ENCODE data around the gene PTPN3. TPM values are rescaled to one million over a fixed set of nuclear protein-coding genes. Genes with fewer than 3 reads are reported as not detected.

PTPN3 gene
- total RNA-seq, 1 donor from 2014 or later: 48.5 TPM

- DNase-seq: no peak
- intact Hi-C loops (cut with micrococcal nuclease): no loop called here
- ATAC-seq: no peak
These were observed 18.3 kb downstream of the PTPN3 start for GRCh38 chr9:109479822-109480221.

DNA sequence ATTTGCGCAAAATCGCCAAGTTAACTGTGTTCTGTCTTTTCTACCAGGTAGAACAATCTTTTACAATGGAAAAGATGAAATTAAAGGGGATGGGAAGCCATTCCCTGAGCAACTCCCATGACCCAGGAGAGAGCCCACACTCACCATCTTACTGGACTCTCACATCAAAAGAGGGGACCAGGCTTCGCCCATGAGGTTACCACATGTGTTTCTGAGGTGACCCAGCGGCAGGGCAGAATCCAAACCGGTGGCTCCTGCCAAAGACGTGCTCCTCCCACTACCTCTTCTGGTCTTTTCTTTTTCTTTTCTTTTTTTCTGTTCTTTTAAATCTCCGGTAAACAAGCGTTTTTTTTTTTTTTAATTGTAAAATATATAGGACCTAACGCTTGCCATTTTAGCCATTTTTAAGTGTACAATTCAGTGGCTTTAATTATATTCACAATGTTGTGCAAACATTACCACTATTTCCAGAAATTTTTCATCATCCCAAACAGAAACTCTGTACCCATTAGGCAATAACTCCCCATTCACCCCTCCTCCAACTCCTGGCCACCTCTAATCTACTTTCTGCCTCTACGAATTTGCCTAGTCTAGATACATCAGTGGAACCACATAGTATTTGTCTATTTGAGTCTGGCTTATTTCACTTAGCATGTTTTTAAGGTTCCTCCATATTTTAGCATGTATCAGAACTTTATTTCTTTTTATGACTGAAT is 19.3 kb downstream of the PTPN3 start:
- no peak for ATAC-seq
- intact Hi-C loops (cut with micrococcal nuclease): no loop called here
- DNase-seq: no peak

DNA sequence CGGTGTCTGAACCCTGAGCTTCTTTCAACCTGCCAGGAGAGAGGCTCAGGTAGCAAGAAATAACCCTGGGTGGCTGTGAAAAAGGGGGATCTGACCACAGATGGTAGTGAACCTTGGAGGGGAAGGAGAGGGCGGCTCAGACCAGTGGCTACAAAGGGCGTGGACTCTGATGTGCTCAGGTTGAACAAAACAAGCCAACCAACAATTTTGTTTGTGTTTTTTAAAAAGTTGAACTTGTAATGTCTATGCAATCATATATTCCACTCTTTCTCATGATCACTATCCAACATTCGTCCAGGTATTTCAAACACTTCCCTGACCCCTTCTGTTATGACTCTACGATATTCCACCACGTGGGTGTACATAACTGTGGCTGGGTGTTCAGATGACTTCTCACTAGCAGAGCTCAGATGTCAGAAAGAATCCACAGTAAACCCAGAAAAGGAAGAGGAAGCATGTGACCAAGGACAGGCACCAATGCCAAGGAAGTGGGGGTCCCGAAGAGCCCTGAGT is 20.0 kb downstream of the PTPN3 start:
- DNase-seq: no peak
- intact Hi-C loops (cut with micrococcal nuclease): no loop called here

DNA sequence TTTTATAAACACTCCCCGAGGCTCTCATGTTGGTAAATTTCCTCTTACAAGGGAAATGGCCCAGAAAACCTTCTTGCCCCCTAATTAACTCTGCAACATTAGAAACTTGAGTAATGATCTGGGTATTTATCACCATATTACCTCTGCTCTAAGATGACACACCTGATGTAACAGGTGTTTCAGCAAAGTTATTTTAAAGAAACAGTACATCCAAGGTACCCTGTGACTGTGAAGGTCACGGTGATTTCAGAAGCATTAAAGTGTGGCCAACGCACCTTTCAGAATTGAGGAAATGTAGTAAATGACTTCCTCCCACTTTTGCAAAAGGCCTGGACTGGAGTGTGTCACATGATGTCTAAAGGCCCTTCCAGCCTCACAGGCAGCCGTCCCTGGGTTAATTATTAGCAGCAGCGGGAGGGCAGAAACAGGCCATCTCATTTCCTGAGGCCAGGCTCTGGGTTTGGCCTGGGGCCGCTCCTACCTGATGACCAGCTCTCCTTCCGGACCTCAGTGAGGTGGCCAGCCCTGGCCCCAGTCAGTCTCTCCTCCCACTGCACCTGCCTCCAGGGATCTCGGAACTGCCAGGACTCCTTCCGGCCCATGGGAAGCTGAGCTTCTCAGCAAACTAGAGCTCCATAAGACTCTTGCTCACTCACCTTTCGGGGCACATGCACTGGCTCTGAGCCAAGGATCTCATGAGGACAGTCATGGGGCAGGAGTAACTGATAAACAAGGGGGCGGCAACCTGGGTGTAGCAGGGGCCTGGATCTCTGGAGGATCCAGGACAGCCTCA is 20.7 kb downstream of the PTPN3 start:
- ATAC-seq (peak; percentile 48), DNase-seq (no peak)
- intact Hi-C loops (cut with micrococcal nuclease): no loop called here

More for the DNA sequence above, 20.0 kb downstream of the PTPN3 start:
- no peak for ATAC-seq

DNA sequence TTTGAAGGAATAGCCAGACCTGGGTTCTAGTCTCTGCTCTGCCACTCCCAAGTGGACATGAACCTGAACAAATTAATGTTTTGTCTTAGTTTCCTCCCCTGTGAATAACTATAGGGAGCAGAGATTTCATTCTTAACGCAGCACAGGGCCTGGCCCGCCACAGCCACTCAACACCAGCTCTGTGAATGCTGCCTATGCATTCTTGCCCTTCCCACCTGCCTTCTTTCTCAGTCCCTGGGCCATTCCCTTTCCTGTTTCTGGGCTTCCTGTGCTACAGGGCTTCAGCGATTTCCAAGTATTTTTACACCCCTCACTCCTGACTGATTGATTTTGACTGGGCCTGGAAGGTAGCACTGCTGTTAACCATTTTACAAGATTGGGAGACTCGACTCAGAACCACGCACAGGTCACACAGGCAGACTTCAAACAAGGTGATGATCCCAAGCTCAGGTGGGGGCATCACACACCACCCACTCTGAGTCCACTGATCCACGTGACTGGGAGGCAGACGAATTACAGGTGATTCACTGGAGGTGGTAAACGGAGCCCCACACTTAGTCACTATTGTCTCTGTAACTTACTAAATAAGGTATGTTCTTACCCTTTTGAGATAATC is 21.4 kb downstream of the PTPN3 start:
- intact Hi-C loops (cut with micrococcal nuclease): no loop called here
- ATAC-seq: no peak
- DNase-seq: no peak

DNA sequence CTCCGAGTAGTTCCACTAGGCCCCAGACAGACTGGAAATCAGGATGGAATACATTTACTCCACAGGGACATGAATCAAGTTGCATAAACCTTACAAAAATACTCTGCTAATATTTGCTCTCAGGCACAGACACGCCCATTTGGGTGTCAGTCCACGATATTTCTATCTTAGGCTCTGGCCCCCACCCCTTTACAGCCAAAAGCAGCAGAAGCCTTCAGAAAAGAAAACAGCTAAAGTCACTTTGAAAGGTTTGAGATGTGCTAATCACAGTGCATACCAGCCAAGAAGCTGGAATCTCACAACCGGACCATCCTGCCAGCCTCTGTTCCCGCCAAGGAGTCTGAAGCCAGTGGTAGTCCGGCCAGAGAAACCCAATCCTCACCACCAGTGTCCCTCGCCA is 22.6 kb downstream of the PTPN3 start:
- no peak for DNase-seq
- intact Hi-C loops (cut with micrococcal nuclease): no loop called here

DNA sequence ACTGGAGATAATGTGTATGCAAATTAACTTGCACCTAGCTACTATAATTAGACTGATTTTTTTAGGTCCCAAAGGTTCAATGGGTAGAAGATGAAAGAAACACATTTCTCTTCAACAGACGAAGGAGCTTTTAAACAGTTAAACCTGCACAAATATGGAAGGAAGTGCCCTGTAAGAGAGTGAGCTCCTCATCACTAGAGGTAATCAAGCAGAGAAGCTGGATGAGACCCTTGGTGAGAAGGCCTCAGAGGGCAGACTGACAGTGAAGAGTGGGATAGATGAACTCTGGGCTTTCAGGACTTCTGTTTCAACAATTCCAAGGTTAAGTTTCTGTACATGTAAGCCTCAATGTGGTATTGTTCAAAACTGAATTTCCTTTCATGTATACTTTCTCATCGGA is 23.2 kb downstream of the PTPN3 start:
- DNase-seq (no peak), ATAC-seq (no peak)
- intact Hi-C loops (cut with micrococcal nuclease): no loop called here

More for the DNA sequence above, 22.6 kb downstream of the PTPN3 start:
- ATAC-seq: peak; percentile 33

DNA sequence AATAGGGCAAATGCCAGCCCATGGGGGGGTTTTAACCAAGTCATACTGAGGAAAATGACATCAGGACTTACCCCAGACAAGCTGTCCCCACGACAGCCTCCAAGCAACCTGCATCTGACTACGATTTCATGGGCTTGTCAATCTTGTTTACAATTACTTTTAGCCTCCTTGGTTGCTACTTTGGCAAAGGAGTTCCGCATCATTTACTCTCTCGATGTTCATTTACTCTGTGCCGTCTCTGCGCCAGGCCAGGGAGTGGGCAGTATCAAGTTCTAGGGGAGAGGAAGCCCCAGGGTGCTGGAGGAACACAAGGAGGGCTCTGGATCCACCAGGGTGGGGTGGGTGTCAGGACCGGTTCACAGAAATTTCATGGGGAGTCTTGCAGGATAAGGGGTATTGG is 23.9 kb downstream of the PTPN3 start:
- DNase-seq: no peak
- intact Hi-C loops (cut with micrococcal nuclease): no loop called here
- no peak for ATAC-seq

DNA sequence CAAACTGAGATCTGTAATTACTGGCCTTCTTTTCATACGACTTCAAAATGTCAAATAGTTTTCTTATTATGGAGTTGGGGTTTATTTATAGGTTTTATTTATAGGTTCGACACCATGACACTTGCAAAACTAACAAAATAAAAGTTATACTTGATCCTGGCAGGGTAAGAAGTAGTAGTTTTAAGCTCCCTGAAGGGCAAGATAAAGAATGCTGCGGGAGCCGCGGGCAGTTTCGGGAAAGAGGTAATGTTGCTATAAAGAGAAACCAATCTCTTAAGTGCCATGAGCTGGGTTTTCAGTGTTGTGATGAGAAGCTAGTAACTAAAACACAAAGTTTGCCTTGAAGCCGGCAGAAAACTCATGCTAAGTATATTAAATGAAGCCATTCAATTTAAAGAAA is 24.8 kb downstream of the PTPN3 start:
- DNase-seq: peak; percentile 39
- intact Hi-C loops (cut with micrococcal nuclease): no loop called here
- ATAC-seq: peak; percentile 54

- DNase-seq: no peak
- ATAC-seq: no peak
- intact Hi-C loops (cut with micrococcal nuclease): no loop called here
These were observed 26.4 kb downstream of the PTPN3 start for GRCh38 chr9:109471475-109472393.

GRCh38 chr9:109469646-109470358 is 28.3 kb downstream of the PTPN3 start:
- peak; percentile 88 for ATAC-seq
- intact Hi-C loops (cut with micrococcal nuclease): no loop called here
- peak; percentile 71 for DNase-seq

- no peak for ATAC-seq
- intact Hi-C loops (cut with micrococcal nuclease): no loop called here
- DNase-seq: no peak
These were observed 29.2 kb downstream of the PTPN3 start for GRCh38 chr9:109468927-109469326.

DNA sequence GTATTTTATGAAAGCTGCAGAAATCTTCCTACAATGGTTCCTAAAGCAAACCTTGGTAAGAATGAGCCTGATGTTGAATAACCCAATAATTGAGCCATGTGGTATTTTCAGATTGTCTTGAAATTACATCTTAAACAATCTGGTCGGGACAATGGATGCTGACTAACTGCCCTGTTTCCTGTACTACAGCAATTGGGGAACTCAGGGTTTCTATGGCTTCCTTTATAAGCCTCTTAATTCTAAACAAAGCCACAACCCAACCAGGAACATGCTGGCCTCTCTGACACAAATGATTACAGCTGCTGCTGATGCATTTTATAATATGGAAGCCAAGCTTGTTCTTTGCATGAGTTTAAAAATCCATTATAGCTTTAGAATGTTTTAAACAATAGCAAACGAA is 30.2 kb downstream of the PTPN3 start:
- ATAC-seq (no peak), DNase-seq (no peak)
- intact Hi-C loops (cut with micrococcal nuclease): no loop called here

DNA sequence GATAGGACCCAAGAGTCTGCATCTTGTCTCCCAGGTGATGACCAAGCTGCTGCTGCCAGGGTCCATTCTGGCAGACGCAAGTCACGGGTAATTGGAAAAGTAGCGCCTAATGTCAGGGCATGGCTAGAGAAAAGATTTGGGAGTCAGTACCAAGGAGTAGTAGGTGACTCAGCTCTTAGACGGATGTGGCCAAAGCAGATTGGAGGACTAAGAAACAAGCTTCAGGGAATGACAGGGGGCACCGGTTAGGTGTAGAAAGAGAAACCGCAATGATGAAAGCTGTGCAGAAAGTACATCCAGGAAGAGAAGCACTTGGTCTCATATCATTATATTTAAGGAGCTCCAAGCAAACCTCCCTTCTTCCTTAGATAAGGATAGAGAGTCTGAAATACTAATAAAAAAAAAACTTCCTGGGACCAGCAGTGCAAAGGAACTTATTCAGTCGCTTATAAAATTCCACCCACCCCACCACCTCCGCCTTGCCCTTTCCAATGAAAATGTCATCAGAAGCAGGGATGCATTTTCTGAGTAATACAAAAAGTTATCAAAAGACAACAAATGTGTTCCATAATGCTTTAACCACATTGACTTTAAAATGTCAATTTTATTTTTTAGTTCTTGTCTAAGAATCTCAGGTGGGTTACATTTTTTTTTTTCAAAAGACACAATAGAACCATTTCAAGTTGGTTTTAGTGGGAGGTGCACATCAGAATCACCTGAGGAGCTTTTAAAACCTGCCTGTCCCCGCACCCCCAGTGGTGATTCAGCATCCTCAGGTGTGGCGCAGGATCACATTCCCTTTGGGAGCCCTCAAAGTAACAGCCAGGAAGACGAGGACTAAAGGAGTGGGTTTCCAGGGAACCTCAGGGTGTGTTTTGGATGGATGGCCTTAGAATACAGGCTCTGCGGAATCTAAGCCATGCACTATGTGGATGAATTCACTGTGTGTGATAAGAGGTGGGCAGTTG is 31.2 kb downstream of the PTPN3 start:
- intact Hi-C loops (cut with micrococcal nuclease): no loop called here
- DNase-seq (no peak), ATAC-seq (no peak)

GRCh38 chr9:109463924-109464625 is 34.0 kb downstream of the PTPN3 start:
- intact Hi-C loops (cut with micrococcal nuclease): no loop called here

DNA sequence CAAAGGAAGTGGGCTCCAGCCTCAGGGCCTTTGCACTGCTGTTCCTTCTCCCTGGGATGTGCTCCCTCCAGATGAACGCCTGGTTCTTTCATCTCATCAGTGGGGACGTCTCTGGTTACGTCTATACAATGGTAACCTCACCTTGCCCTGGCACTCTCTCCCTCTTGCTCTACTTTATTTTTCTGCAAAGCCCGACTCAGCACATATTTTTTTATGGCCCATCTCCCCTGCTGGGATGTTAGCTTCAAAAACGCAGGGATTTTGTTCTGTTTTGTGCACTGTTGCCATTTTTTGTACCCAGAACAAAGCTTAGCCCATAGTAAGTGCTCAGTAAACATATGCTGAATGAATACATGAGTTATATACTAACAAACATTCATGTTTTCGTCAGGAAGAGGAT is 37.5 kb downstream of the PTPN3 start:
- intact Hi-C loops (cut with micrococcal nuclease): no loop called here
- no peak for ATAC-seq

More at GRCh38 chr9:109463924-109464625, 34.0 kb downstream of the PTPN3 start:
- no peak for DNase-seq
- no peak for ATAC-seq

GRCh38 chr9:109459423-109459822 is 38.7 kb downstream of the PTPN3 start:
- ATAC-seq (no peak), DNase-seq (no peak)
- intact Hi-C loops (cut with micrococcal nuclease): no loop called here

More for the DNA sequence above, 37.5 kb downstream of the PTPN3 start:
- DNase-seq: no peak
